ENCODE measurements around the gene PLEKHA4. TPM values are rescaled to one million over a fixed set of nuclear protein-coding genes. Genes with fewer than 3 reads are reported as not detected.

The PLEKHA4 gene
- total RNA-seq, 1 donor from 2014 or later: 14.1 TPM

DNA sequence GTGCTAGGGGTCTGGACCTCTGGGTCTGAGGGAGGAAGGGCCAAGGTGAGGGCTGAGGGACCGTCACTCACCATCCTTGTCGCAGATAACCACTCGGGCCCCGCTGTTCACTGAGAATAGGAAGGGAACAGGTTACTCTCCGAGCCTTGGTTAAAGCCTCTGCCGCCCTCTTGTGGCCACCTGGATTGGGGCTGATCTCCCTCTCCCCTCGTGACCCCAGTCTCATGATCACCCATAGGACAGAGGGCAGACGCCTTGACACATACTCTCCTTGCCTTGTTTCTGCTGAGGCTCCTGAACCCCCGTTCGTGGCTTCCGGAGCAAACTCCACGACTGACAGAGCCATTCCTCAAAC lies 32.7 kb downstream of the PLEKHA4 start:
- Histone ChIP-seq H3K9me3 (ENCODE audit: control insufficient read depth in 3 of 3, low read length in 3 of 3) (no peaks in the 10 kb centered on the region), H3K36me3 (ENCODE audit: control insufficient read depth in 3 of 3, insufficient read depth in 3 of 3, low read length in 3 of 3) (peaks cover 0 to 2% (median 0%) of the 10 kb centered on the region in 3 donors), H3K27ac (ENCODE audit: low read depth, low read length) (peak overlapping the region; percentile 64), H3K4me1 (ENCODE audit: control insufficient read depth in 3 of 3, insufficient read depth in 3 of 3, low read length in 3 of 3) (peaks cover 5 to 14% (median 13%) of the 10 kb centered on the region in 3 donors), H3K27me3 (ENCODE audit: control insufficient read depth in 3 of 3, insufficient read depth in 3 of 3, low read length in 3 of 3) (no peaks in the 10 kb centered on the region), H3K4me3 (ENCODE audit: low read length in 3 of 3) (peak overlapping the region; percentile 58 to 69 (median 65)), H3K9ac (ENCODE audit: low read depth in 1 of 3, low read length in 3 of 3) (peak overlapping the region; percentile 54 to 81 (median 77))

DNA sequence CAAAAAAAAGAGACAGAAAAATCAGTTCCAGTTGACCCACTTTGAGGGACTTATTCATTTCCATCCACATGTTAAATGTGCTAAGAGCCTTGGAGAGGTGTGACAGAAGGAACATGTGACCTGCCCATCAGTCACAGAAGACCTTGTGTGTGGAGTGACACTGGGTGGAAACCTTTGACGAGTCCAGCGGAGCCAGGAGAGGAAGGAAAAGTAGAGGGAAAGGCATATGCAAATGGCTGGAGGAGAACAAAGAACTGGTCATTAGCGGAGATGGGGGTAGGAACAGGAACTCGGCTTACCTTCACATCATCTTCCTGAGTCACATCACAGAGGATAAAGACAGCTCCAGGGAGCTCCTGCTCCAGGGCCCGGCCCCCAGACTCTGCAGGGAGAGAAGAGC lies 34.4 kb downstream of the PLEKHA4 start:
- H3K27me3 ChIP-seq (ENCODE audit: control insufficient read depth in 3 of 3, insufficient read depth in 3 of 3, low read length in 3 of 3): no peaks in the 10 kb centered on the region
- H3K4me1 ChIP-seq (ENCODE audit: control insufficient read depth in 3 of 3, insufficient read depth in 3 of 3, low read length in 3 of 3): peaks cover 5 to 14% (median 13%) of the 10 kb centered on the region in 3 donors
- H3K36me3 ChIP-seq (ENCODE audit: control insufficient read depth in 3 of 3, insufficient read depth in 3 of 3, low read length in 3 of 3): peaks cover 0 to 2% (median 0%) of the 10 kb centered on the region in 3 donors
- H3K4me3 ChIP-seq (ENCODE audit: low read length in 3 of 3): no peak overlapping the region
- H3K27ac ChIP-seq (ENCODE audit: low read depth, low read length): no peak overlapping the region
- H3K9me3 ChIP-seq (ENCODE audit: control insufficient read depth in 3 of 3, low read length in 3 of 3): no peaks in the 10 kb centered on the region
- no peak overlapping the region for H3K9ac ChIP-seq (ENCODE audit: low read depth in 1 of 3, low read length in 3 of 3)

DNA sequence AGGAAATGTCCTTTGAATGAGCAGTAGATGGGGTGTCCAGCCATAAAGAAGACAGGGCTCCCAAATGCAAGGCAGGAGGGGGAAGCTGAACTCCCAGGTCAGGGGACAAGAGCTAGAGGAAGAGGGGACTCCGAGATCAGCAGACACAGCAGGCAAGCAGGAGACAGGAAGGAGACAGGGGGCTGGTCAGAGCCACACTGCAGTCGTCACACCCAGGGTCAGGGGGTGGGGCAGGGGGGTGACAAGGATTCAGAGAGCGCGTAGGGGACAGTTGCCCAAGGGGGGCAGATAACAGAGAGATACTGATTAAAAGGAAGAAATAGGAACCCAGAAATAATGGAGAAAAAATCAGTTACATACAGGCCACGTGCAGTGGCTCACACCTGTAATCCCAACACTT lies 35.4 kb downstream of the PLEKHA4 start:
- Histone ChIP-seq H3K9ac (ENCODE audit: low read depth in 1 of 3, low read length in 3 of 3) (no peak overlapping the region), H3K9me3 (ENCODE audit: control insufficient read depth in 3 of 3, low read length in 3 of 3) (no peaks in the 10 kb centered on the region), H3K36me3 (ENCODE audit: control insufficient read depth in 3 of 3, insufficient read depth in 3 of 3, low read length in 3 of 3) (peaks cover 0 to 2% (median 0%) of the 10 kb centered on the region in 3 donors), H3K27me3 (ENCODE audit: control insufficient read depth in 3 of 3, insufficient read depth in 3 of 3, low read length in 3 of 3) (no peaks in the 10 kb centered on the region), H3K4me3 (ENCODE audit: low read length in 3 of 3) (no peak overlapping the region), H3K27ac (ENCODE audit: low read depth, low read length) (no peak overlapping the region), H3K4me1 (ENCODE audit: control insufficient read depth in 3 of 3, insufficient read depth in 3 of 3, low read length in 3 of 3) (peaks cover 5 to 14% (median 13%) of the 10 kb centered on the region in 3 donors)

DNA sequence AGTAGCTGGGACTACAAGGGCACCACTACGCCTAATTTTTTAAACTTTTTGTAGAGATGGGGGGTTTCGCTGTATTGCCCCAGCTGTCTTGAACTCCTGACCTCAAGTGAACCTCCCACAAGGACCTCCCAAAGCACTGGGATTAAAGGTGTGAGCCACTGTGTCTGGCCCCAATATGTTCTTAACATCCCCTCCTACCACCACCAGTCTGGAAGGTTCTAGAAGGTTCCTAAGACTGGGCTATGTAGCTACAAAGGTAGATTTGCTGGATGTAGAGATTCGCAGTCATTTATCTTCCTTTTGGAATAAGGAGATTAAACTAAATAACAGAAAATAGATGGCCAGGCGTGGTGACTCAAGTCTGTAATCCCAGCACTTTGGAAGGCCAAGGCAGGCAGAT lies 37.5 kb downstream of the PLEKHA4 start:
- no peak overlapping the region for H3K27ac ChIP-seq (ENCODE audit: low read depth, low read length)
- H3K4me1 ChIP-seq (ENCODE audit: control insufficient read depth in 3 of 3, insufficient read depth in 3 of 3, low read length in 3 of 3): peaks cover 2 to 7% (median 7%) of the 10 kb centered on the region in 3 donors
- no peaks in the 10 kb centered on the region for H3K27me3 ChIP-seq (ENCODE audit: control insufficient read depth in 3 of 3, insufficient read depth in 3 of 3, low read length in 3 of 3)
- H3K9ac ChIP-seq (ENCODE audit: low read depth in 1 of 3, low read length in 3 of 3): no peak overlapping the region
- no peaks in the 10 kb centered on the region for H3K9me3 ChIP-seq (ENCODE audit: control insufficient read depth in 3 of 3, low read length in 3 of 3)
- H3K4me3 ChIP-seq (ENCODE audit: low read length in 3 of 3): no peak overlapping the region
- H3K36me3 ChIP-seq (ENCODE audit: control insufficient read depth in 3 of 3, insufficient read depth in 3 of 3, low read length in 3 of 3): peaks cover 0 to 2% (median 0%) of the 10 kb centered on the region in 3 donors

DNA sequence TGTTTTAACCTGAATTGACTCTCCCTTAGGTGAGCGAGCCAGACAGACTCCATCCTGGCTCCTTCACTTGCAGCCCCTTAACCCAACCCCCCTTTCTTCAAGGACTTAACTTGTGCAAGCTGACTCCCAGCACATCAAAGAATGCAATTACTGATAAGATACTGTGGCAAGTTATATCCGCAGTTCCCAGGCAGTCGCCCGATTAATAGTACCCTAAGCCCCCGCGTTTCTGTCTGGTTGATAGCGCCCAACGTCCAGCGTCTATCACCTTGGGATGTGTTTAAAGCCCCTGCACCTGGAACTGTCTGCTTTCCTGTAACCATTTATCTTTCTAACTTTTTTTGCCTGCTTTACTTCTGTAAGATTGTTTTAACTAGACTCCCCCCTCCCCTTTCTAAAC lies 38.3 kb downstream of the PLEKHA4 start:
- Histone ChIP-seq H3K9ac (ENCODE audit: low read depth in 1 of 3, low read length in 3 of 3) (no peak overlapping the region), H3K4me1 (ENCODE audit: control insufficient read depth in 3 of 3, insufficient read depth in 3 of 3, low read length in 3 of 3) (no peaks in the 10 kb centered on the region), H3K27me3 (ENCODE audit: control insufficient read depth in 3 of 3, insufficient read depth in 3 of 3, low read length in 3 of 3) (no peaks in the 10 kb centered on the region), H3K4me3 (ENCODE audit: low read length in 3 of 3) (no peak overlapping the region), H3K9me3 (ENCODE audit: control insufficient read depth in 3 of 3, low read length in 3 of 3) (no peaks in the 10 kb centered on the region), H3K36me3 (ENCODE audit: control insufficient read depth in 3 of 3, insufficient read depth in 3 of 3, low read length in 3 of 3) (peaks cover 0 to 2% (median 0%) of the 10 kb centered on the region in 3 donors), H3K27ac (ENCODE audit: low read depth, low read length) (no peak overlapping the region)

DNA sequence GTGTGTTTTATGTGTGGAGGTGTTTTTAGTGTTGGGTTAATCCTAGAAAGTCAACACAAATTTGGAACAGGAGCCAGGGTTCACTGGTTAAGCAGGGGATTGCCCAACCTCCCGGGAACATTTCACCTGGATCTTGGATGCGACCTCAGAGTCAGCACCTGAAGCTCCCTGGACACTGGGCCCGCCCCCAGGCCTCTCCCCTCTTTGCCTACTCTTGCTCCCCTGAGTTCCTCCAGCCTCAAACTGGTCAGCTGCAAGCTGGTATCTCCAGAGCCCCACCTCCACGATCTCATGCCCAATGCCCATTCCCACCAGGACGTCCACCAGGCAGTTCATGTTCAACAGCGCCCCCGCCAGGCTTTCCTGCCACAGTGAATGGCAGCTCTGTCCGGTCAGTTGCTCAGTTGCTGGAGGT lies 41.8 kb downstream of the PLEKHA4 start:
- H3K27me3 ChIP-seq (ENCODE audit: control insufficient read depth in 3 of 3, insufficient read depth in 3 of 3, low read length in 3 of 3): no peaks in the 10 kb centered on the region
- no peak overlapping the region for H3K27ac ChIP-seq (ENCODE audit: low read depth, low read length)
- no peak overlapping the region for H3K9ac ChIP-seq (ENCODE audit: low read depth in 1 of 3, low read length in 3 of 3)
- no peak overlapping the region for H3K4me3 ChIP-seq (ENCODE audit: low read length in 3 of 3)
- H3K9me3 ChIP-seq (ENCODE audit: control insufficient read depth in 3 of 3, low read length in 3 of 3): no peaks in the 10 kb centered on the region
- H3K4me1 ChIP-seq (ENCODE audit: control insufficient read depth in 3 of 3, insufficient read depth in 3 of 3, low read length in 3 of 3): no peaks in the 10 kb centered on the region
- H3K36me3 ChIP-seq (ENCODE audit: control insufficient read depth in 3 of 3, insufficient read depth in 3 of 3, low read length in 3 of 3): no peaks in the 10 kb centered on the region

DNA sequence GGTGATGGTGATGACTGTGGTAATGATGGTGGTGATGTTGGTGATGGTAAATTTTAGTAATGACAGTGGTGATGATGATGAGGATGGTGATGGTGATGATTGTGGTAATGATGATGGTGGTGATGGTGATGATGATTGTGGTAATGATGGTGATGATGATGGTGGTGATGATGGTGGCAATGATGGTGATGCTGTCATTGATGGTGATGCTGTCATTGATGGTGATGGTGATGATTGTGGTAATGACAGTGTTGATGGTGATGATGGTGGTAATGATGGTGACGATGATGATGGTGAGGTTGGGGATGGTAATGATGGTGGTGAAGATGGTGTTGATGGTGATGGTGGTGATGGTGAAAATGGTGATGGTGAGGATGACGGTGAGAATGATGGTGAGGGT lies 45.9 kb downstream of the PLEKHA4 start:
- no peaks in the 10 kb centered on the region for H3K27me3 ChIP-seq (ENCODE audit: control insufficient read depth in 3 of 3, insufficient read depth in 3 of 3, low read length in 3 of 3)
- H3K9me3 ChIP-seq (ENCODE audit: control insufficient read depth in 3 of 3, low read length in 3 of 3): no peaks in the 10 kb centered on the region
- no peak overlapping the region for H3K9ac ChIP-seq (ENCODE audit: low read depth in 1 of 3, low read length in 3 of 3)
- H3K4me1 ChIP-seq (ENCODE audit: control insufficient read depth in 3 of 3, insufficient read depth in 3 of 3, low read length in 3 of 3): peaks cover 15 to 19% (median 17%) of the 10 kb centered on the region in 3 donors
- no peaks in the 10 kb centered on the region for H3K36me3 ChIP-seq (ENCODE audit: control insufficient read depth in 3 of 3, insufficient read depth in 3 of 3, low read length in 3 of 3)
- no peak overlapping the region for H3K4me3 ChIP-seq (ENCODE audit: low read length in 3 of 3)
- H3K27ac ChIP-seq (ENCODE audit: low read depth, low read length): no peak overlapping the region

DNA sequence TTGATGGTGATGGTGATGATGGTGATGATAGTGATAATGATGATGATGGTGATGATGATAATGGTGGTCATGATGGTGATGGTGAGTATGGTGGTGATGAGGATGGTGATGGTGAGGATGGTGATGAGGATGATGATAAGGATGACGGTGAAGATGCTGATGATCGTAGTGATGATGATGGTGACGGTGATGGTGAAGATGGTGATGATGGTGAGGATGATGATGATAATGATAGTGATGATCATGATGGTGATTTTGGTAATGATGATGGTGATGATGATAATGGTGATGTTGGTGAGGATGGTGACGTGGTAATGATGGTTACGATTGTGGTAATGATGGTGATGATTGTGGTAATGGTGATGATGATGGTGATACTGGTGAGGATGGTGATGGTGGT lies 46.8 kb downstream of the PLEKHA4 start:
- Histone ChIP-seq H3K27me3 (ENCODE audit: control insufficient read depth in 3 of 3, insufficient read depth in 3 of 3, low read length in 3 of 3) (no peaks in the 10 kb centered on the region), H3K4me1 (ENCODE audit: control insufficient read depth in 3 of 3, insufficient read depth in 3 of 3, low read length in 3 of 3) (peaks cover 15 to 19% (median 18%) of the 10 kb centered on the region in 3 donors), H3K9ac (ENCODE audit: low read depth in 1 of 3, low read length in 3 of 3) (no peak overlapping the region), H3K27ac (ENCODE audit: low read depth, low read length) (no peak overlapping the region), H3K9me3 (ENCODE audit: control insufficient read depth in 3 of 3, low read length in 3 of 3) (no peaks in the 10 kb centered on the region), H3K4me3 (ENCODE audit: low read length in 3 of 3) (no peak overlapping the region), H3K36me3 (ENCODE audit: control insufficient read depth in 3 of 3, insufficient read depth in 3 of 3, low read length in 3 of 3) (no peaks in the 10 kb centered on the region)

DNA sequence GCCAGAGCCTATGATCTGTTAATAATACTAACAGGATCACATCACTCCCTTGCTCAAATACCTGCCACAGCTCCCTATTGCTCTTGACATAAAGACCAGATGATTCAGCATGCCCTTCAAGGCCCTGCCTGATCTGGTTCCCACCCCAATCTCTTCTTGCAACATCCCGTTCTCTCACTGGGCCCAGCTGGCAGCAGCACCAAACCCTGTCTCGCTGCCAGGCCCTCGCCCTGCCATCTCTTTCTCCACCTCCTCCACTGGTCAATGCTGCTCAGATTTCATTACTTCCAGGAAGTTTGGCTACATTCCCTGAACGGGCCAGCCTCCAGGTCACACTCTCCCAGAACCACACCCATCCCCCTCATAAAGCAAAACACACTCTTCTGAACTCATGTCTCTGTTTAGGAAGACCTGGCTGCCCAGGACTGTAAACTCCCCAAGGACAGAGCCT lies 49.0 kb downstream of the PLEKHA4 start:
- Histone ChIP-seq H3K9me3 (ENCODE audit: control insufficient read depth in 3 of 3, low read length in 3 of 3) (no peaks in the 10 kb centered on the region), H3K4me3 (ENCODE audit: low read length in 3 of 3) (peak overlapping the region in 1 of 3 donors; percentile 9), H3K36me3 (ENCODE audit: control insufficient read depth in 3 of 3, insufficient read depth in 3 of 3, low read length in 3 of 3) (no peaks in the 10 kb centered on the region), H3K4me1 (ENCODE audit: control insufficient read depth in 3 of 3, insufficient read depth in 3 of 3, low read length in 3 of 3) (peaks cover 29 to 39% (median 37%) of the 10 kb centered on the region in 3 donors), H3K9ac (ENCODE audit: low read depth in 1 of 3, low read length in 3 of 3) (peak overlapping the region in 1 of 3 donors; percentile 33), H3K27me3 (ENCODE audit: control insufficient read depth in 3 of 3, insufficient read depth in 3 of 3, low read length in 3 of 3) (no peaks in the 10 kb centered on the region), H3K27ac (ENCODE audit: low read depth, low read length) (peak overlapping the region; percentile 86)

DNA sequence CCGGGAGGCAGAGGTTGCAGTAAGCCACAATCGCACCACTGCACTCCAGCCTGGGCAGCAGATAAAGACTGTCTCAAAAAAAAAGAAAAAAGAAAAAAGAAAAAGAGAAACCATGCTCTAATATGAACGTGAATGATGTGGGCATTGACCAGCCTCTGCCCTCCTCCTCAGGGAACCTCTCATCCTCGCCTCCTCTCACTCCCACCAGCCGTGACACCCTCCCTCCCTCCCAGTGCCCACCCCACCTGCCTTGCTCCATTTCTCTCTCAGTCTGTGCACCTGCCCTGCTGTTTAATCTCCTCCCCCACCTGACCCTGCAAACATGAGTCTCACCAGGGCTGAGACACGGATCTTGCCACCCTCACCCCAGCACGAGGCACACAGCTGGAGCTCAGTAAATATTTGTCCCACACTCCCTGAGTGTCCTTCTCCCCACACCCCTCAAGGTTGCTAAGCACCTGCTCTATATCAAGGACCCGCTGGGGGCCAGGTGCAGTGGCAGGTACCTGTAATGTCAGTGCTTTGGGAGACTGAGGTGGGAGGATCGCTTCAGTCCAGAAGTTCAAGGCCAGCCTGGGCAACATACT lies 50.1 kb downstream of the PLEKHA4 start:
- peaks cover 29 to 42% (median 37%) of the 10 kb centered on the region in 3 donors for H3K4me1 ChIP-seq (ENCODE audit: control insufficient read depth in 3 of 3, insufficient read depth in 3 of 3, low read length in 3 of 3)
- no peak overlapping the region for H3K4me3 ChIP-seq (ENCODE audit: low read length in 3 of 3)
- peak overlapping the region; percentile 86 for H3K27ac ChIP-seq (ENCODE audit: low read depth, low read length)
- H3K9ac ChIP-seq (ENCODE audit: low read depth in 1 of 3, low read length in 3 of 3): peak overlapping the region in 1 of 3 donors; percentile 45
- H3K36me3 ChIP-seq (ENCODE audit: control insufficient read depth in 3 of 3, insufficient read depth in 3 of 3, low read length in 3 of 3): no peaks in the 10 kb centered on the region
- no peaks in the 10 kb centered on the region for H3K27me3 ChIP-seq (ENCODE audit: control insufficient read depth in 3 of 3, insufficient read depth in 3 of 3, low read length in 3 of 3)
- no peaks in the 10 kb centered on the region for H3K9me3 ChIP-seq (ENCODE audit: control insufficient read depth in 3 of 3, low read length in 3 of 3)

Data from skeletal muscle tissue (tissue), 4 donors.